HepG2 (cell line): ENCODE data around the gene DHX58. TPM values are rescaled to one million over a fixed set of nuclear protein-coding genes. Genes with fewer than 3 reads are reported as not detected.
A peak's percentile ranks its signal among the peaks of the same experiment; 100 is the strongest.

Experiments
- ARID5B ChIP-seq: IDR thresholded peaks from 2 replicates; pipeline ENCODE4 v1.4.0; 2020; ENCODE audit warnings: mild to moderate bottlenecking, missing genetic modification reagents
- CBX1 ChIP-seq: IDR thresholded peaks from one replicate; pipeline ENCODE4 v1.6.1; 2016; ENCODE audit warnings: antibody characterized with exemption, low read depth
- FOXA3 ChIP-seq: IDR thresholded peaks from 2 replicates; pipeline ENCODE4 v1.6.1; 2016; ENCODE audit warnings: missing genetic modification reagents, missing compliant biosample characterization
- GATAD1 ChIP-seq: IDR thresholded peaks from 2 replicates; pipeline ENCODE4 v1.6.1; 2016; ENCODE audit warnings: missing genetic modification reagents, missing compliant biosample characterization
- KAT2B ChIP-seq: fragments of 150-350 bp; IDR thresholded peaks from 2 replicates; pipeline ENCODE4 v1.6.1; 2014; ENCODE audit warnings: low read depth, low read length, borderline replicate concordance
- MED8 ChIP-seq: sonication (generic); formaldehyde crosslinking; IDR thresholded peaks from 2 replicates; pipeline ENCODE4 v1.8.1; 2023; ENCODE audit warnings: mild to moderate bottlenecking, missing genetic modification reagents; ENCODE audit not compliant: insufficient replicate concordance
- MEIS2 ChIP-seq: sonication (generic); formaldehyde crosslinking; IDR thresholded peaks from 2 replicates; pipeline ENCODE4 v1.9.0; 2021; ENCODE audit warnings: mild to moderate bottlenecking, missing genetic modification reagents
- RFXANK ChIP-seq: IDR thresholded peaks from 2 replicates; pipeline ENCODE4 v1.6.1; 2016
- SOX6 ChIP-seq, 2 experiments: fragments of 450-650 bp in 1 of 2; sonication (generic) in 1 of 2; formaldehyde crosslinking in 1 of 2; IDR thresholded peaks; 2 replicates each; pipeline versions ENCODE4 v1.4.0 to v1.6.1; 2017 to 2020; ENCODE audit warnings: antibody characterized with exemption in 1 of 2, mild to moderate bottlenecking in 1 of 2, missing genetic modification reagents in 1 of 2
- SP140L ChIP-seq: sonication (generic); formaldehyde crosslinking; IDR thresholded peaks from 2 replicates; pipeline ENCODE4 v1.4.0; 2020; ENCODE audit warnings: missing genetic modification reagents, borderline replicate concordance
- ZC3H13 ChIP-seq: sonication (generic); formaldehyde crosslinking; IDR thresholded peaks from 2 replicates; pipeline ENCODE4 v1.8.1; 2023; ENCODE audit warnings: mild to moderate bottlenecking, missing genetic modification reagents, moderate library complexity
- ZNF274 ChIP-seq: sonication (generic); formaldehyde crosslinking; IDR thresholded peaks from 2 replicates; pipeline ENCODE4 v1.5.1; 2020; ENCODE audit warnings: mild to moderate bottlenecking, missing genetic modification reagents
- ZNF350 ChIP-seq: sonication (generic); formaldehyde crosslinking; IDR thresholded peaks from 2 replicates; pipeline ENCODE4 v1.4.0; 2020; ENCODE audit warnings: mild to moderate bottlenecking, low read depth, missing genetic modification reagents, borderline replicate concordance
- ZNF563 ChIP-seq: sonication (generic); formaldehyde crosslinking; IDR thresholded peaks from 2 replicates; pipeline ENCODE4 v1.8.0; 2022; ENCODE audit warnings: mild to moderate bottlenecking, moderate library complexity, missing genetic modification reagents
- ZNF75D ChIP-seq: sonication (generic); formaldehyde crosslinking; IDR thresholded peaks from 2 replicates; pipeline ENCODE4 v1.8.1; 2023; ENCODE audit warnings: missing genetic modification reagents, mild to moderate bottlenecking, borderline replicate concordance
- polyA plus RNA-seq, 8 experiments: library from polyadenylated mRNA; depleted of rRNA in 3 of 8; stranded (reverse) in 7 of 8; unstranded in 1 of 8; fragments of >200 nt; fragmentation: Illumina TruSeq in 4 of 8; extraction: Trizol in 4 of 8; gene quantifications; 2 replicates each; pipeline versions ENCODE4 v1.2.1 to v1.2.3, GENCODE V29; 2011 to 2016; ENCODE audit warnings: low read depth in 4 of 8, missing spikeins in 1 of 8, mixed read lengths in 1 of 8; ENCODE audit not compliant: insufficient read depth in 1 of 8
- total RNA-seq, 5 experiments: library from RNA; depleted of rRNA; stranded (reverse); fragments of >200 nt; fragmentation: Illumina TruSeq; extraction: Trizol; gene quantifications; 2 replicates each; pipeline ENCODE4 v1.2.3, GENCODE V29; 2016; ENCODE audit warnings: low read depth in 1 of 5
- TF ChIP-seq, protein P1 (sequence below): sonication (generic); formaldehyde crosslinking; IDR thresholded peaks from 2 replicates; pipeline ENCODE4 v1.4.0; 2020; ENCODE audit warnings: missing genetic modification reagents
- TF ChIP-seq, protein P2 (sequence below): sonication (generic); formaldehyde crosslinking; IDR thresholded peaks from 2 replicates; pipeline ENCODE4 v1.4.0; 2020; ENCODE audit warnings: missing genetic modification reagents
- TF ChIP-seq, protein P3 (sequence below): sonication (generic); formaldehyde crosslinking; IDR thresholded peaks from 2 replicates; pipeline ENCODE4 v1.4.0; 2020; ENCODE audit warnings: missing genetic modification reagents, borderline replicate concordance
- TF ChIP-seq, protein P4 (sequence below): IDR thresholded peaks from 2 replicates; pipeline ENCODE4 v1.6.1; 2016; ENCODE audit warnings: mild to moderate bottlenecking

Gene DHX58
- total and polyA plus RNA-seq, 2 of the 13 experiments (the other 11 are each of a cell fraction or from before 2014, with no cell fraction given) = 6.7 to 7.8 TPM

- TF ChIP-seq GATAD1 (CRISPR knock-in tag) = peak; percentile 78
- peak; percentile 85; the same call in 1 of the 2 replicates for TF ChIP-seq ZC3H13 (CRISPR knock-in tag)
- TF ChIP-seq CBX1 = peak; percentile 83
- TF ChIP-seq ARID5B (CRISPR knock-in tag) = peak; percentile 18; the same call in 1 of the 2 replicates
- TF ChIP-seq KAT2B = no peak
- no peak for TF ChIP-seq ZNF563 (CRISPR knock-in tag)
- TF ChIP-seq, protein P1, sequence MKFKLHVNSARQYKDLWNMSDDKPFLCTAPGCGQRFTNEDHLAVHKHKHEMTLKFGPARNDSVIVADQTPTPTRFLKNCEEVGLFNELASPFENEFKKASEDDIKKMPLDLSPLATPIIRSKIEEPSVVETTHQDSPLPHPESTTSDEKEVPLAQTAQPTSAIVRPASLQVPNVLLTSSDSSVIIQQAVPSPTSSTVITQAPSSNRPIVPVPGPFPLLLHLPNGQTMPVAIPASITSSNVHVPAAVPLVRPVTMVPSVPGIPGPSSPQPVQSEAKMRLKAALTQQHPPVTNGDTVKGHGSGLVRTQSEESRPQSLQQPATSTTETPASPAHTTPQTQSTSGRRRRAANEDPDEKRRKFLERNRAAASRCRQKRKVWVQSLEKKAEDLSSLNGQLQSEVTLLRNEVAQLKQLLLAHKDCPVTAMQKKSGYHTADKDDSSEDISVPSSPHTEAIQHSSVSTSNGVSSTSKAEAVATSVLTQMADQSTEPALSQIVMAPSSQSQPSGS (CRISPR knock-in tag) = peak; percentile 58; the same call in 1 of the 2 replicates
- no peak for TF ChIP-seq RFXANK (CRISPR knock-in tag)
- 0 out of 2 replicates have a peak, but pooled peaks have one; percentile 24 for TF ChIP-seq MEIS2 (CRISPR knock-in tag)
- TF ChIP-seq, protein P2, sequence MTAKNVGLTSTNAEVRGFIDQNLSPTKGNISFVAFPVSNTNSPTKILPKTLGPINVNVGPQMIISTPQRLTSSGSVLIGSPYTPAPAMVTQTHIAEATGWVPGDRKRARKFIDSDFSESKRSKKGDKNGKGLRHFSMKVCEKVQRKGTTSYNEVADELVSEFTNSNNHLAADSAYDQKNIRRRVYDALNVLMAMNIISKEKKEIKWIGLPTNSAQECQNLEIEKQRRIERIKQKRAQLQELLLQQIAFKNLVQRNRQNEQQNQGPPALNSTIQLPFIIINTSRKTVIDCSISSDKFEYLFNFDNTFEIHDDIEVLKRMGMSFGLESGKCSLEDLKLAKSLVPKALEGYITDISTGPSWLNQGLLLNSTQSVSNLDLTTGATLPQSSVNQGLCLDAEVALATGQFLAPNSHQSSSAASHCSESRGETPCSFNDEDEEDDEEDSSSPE (CRISPR knock-in tag) = peak; percentile 66
- no peak; the same call in 1 of the 2 replicates for TF ChIP-seq ZNF350 (CRISPR knock-in tag)
- TF ChIP-seq ZNF75D (CRISPR knock-in tag) = 0 out of 2 replicates have a peak, but pooled peaks have one; percentile 39
- TF ChIP-seq SP140L (CRISPR knock-in tag) = no peak
- no peak for TF ChIP-seq SOX6 (IDR thresholded peaks at IDR 0.05)
- TF ChIP-seq SOX6 (CRISPR knock-in tag; IDR thresholded peaks at IDR 0.05) = peak; percentile 20; the same call in 1 of the 2 replicates
- TF ChIP-seq, protein P3, sequence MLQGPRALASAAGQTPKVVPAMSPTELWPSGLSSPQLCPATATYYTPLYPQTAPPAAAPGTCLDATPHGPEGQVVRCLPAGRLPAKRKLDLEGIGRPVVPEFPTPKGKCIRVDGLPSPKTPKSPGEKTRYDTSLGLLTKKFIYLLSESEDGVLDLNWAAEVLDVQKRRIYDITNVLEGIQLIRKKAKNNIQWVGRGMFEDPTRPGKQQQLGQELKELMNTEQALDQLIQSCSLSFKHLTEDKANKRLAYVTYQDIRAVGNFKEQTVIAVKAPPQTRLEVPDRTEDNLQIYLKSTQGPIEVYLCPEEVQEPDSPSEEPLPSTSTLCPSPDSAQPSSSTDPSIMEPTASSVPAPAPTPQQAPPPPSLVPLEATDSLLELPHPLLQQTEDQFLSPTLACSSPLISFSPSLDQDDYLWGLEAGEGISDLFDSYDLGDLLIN (CRISPR knock-in tag) = no peak
- peak; percentile 61; the same call in 1 of the 2 replicates for TF ChIP-seq ZNF274 (CRISPR knock-in tag)
- no peak for TF ChIP-seq MED8 (CRISPR knock-in tag)
- TF ChIP-seq, protein P4, sequence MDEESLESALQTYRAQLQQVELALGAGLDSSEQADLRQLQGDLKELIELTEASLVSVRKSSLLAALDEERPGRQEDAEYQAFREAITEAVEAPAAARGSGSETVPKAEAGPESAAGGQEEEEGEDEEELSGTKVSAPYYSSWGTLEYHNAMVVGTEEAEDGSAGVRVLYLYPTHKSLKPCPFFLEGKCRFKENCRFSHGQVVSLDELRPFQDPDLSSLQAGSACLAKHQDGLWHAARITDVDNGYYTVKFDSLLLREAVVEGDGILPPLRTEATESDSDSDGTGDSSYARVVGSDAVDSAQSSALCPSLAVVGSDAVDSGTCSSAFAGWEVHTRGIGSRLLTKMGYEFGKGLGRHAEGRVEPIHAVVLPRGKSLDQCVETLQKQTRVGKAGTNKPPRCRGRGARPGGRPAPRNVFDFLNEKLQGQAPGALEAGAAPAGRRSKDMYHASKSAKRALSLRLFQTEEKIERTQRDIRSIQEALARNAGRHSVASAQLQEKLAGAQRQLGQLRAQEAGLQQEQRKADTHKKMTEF (CRISPR knock-in tag) = peak; percentile 55; the same call in 1 of the 2 replicates
- no peak for TF ChIP-seq FOXA3
These were observed 8.6 kb upstream of the DHX58 start, which contains the start of gene KAT2A (continued) for GRCh38 chr17:42120770-42121769.
